HG02852 (cell line): ENCODE measurements around the gene ADRA2B.

Experiments
- ATAC-seq: cut with Tn5 transposase; IDR thresholded peaks from one replicate; pipeline ENCODE4 v1.9.1; 2021; ENCODE audit warnings: mild to moderate bottlenecking, moderate library complexity; ENCODE audit not compliant: unreplicated experiment

ADRA2B gene

GRCh38 chr2:96119389-96119751 lies 3.0 kb upstream of the ADRA2B start:
- ATAC-seq, result no peak

GRCh38 chr2:96118698-96119388 lies 2.5 kb upstream of the ADRA2B start:
- no peak for ATAC-seq

- ATAC-seq, result no peak
These were observed 1.6 kb upstream of the ADRA2B start for GRCh38 chr2:96117701-96118588.

- peak; percentile 73 for ATAC-seq
These were observed 635 bp upstream of the ADRA2B start for GRCh38 chr2:96116879-96117533.

GRCh38 chr2:96115631-96116423 lies 544 bp downstream of the ADRA2B start:
- ATAC-seq, result no peak

- ATAC-seq, result no peak
These were observed 1.3 kb downstream of the ADRA2B start for GRCh38 chr2:96114903-96115581.

- ATAC-seq, result no peak
These were observed 1.8 kb downstream of the ADRA2B start for GRCh38 chr2:96114546-96114902.

- no peak for ATAC-seq
These were observed 2.4 kb downstream of the ADRA2B start for GRCh38 chr2:96113951-96114350.

- ATAC-seq, result no peak
These were observed 3.0 kb downstream of the ADRA2B start for GRCh38 chr2:96113367-96113677.

GRCh38 chr2:96112501-96113366 lies 3.6 kb downstream of the ADRA2B start:
- no peak for ATAC-seq

- ATAC-seq, result no peak
These were observed 4.4 kb downstream of the ADRA2B start for GRCh38 chr2:96111823-96112500.

- no peak for ATAC-seq
These were observed 5.1 kb downstream of the ADRA2B start for GRCh38 chr2:96111257-96111640.

- ATAC-seq, result no peak
These were observed 5.6 kb downstream of the ADRA2B start for GRCh38 chr2:96110621-96111256.

- no peak for ATAC-seq
These were observed 6.3 kb downstream of the ADRA2B start for GRCh38 chr2:96109931-96110511.

- ATAC-seq, result no peak
These were observed 7.0 kb downstream of the ADRA2B start for GRCh38 chr2:96109361-96109680.

GRCh38 chr2:96108541-96109360 lies 7.6 kb downstream of the ADRA2B start:
- no peak for ATAC-seq

- ATAC-seq, result no peak
These were observed 8.2 kb downstream of the ADRA2B start for GRCh38 chr2:96108151-96108540.

- no peak for ATAC-seq
These were observed 8.7 kb downstream of the ADRA2B start for GRCh38 chr2:96107708-96108065.
